ENCODE results near the gene IFNAR1.

DNA sequence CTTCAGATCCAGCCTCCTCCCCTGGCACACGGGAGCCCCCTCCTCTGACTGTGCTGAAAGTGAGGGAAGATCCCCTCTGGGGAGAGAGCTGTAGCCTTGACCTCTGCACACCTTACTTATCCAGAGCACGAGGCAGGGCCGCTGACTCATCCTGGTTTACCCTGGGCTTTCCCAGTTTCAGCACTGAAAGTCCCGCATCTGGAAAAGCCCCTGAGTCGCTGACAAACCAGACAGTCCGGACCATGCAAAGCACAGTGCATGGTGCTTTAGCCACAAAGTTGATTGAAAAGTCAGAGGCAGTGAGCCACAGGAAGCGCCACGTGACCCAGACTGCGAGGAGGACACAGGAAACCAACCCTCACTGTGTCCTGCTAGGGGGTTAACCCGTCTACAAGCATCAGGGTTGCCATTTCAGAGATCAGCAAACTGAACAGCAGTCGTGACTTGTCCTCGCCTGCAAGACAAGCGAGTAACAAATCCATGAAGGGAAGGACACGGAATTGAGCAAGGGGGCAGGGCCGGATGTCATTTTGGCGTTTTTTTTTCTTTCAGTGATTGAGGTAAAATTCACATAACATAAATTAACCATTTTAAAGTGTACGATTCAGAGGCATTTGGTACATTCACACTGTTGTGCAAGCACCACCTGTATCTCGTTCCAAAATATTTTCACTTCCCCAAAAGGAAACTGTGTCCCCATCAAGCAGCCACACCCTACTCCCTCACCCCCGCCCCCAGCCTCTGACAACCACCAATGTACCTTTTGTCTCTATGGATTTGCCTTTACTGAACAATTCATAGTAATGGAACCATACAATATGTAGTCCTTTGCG lies 58.5 kb downstream of the IFNAR1 start:
- TF ChIP-seq POLR2A (IDR thresholded peaks at IDR 0.05; ENCODE audit: low read depth, low read length) = peak; percentile 89
- TF ChIP-seq POLR2AphosphoS5 (IDR thresholded peaks at IDR 0.05; ENCODE audit: low read depth, low read length) = peak; percentile 85
- peak; percentile 67 for TF ChIP-seq TAF1 (IDR thresholded peaks at IDR 0.05; ENCODE audit: low read depth, low read length)
- TF ChIP-seq SPI1 (IDR thresholded peaks at IDR 0.05; ENCODE audit: low read depth, low read length) = peak; percentile 94
- peak; percentile 7 for TF ChIP-seq PAX5 (IDR thresholded peaks at IDR 0.05; ENCODE audit: insufficient read depth, low read length, severe bottlenecking)
